ENCODE measurements around the gene ZBTB5. TPM values are rescaled to one million over a fixed set of nuclear protein-coding genes. Genes with fewer than 3 reads are reported as not detected.

The ZBTB5 gene
- total and polyA plus RNA-seq, 2 donors (not counting 3 experiments of a cell fraction or from before 2014, with no cell fraction given): 10.0 to 13.7 TPM

DNA sequence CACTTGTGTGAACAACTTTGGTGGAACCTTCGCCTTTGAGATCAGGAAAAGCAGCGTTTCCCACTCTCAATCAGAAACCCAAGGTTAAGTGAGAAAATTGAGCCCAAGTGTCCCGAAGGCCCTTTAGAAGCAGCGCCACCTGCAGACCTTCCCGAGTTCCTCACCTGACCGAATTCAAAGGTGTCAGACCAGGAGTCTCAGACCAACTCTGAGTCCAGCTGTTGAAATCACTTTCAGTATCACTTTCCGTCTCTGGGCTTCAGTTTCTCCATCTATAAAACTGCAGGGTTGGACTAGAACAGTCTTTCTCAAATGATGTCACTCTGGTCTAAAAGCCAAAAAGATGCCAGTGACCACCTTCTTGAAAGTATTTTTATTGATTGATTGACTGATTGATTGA, 74.5 kb downstream of the ZBTB5 start:
- Histone ChIP-seq H2AFZ (ENCODE audit: low read depth, low read length) (no peak overlapping the region), H3K9ac (replicated peaks; ENCODE audit: extremely low read depth, insufficient read depth, low read length) (no peak overlapping the region), H3K9me3 (replicated peaks; ENCODE audit: control insufficient read depth, insufficient read depth, low read length) (no peaks in the 10 kb centered on the region), H3K9me1 (replicated peaks; ENCODE audit: control insufficient read depth, extremely low read depth, insufficient read depth, low read length) (no peaks in the 10 kb centered on the region), H3K27ac (ENCODE audit: insufficient read depth, low read depth, low read length) (no peak overlapping the region), H3K4me2 (ENCODE audit: insufficient read depth, low read length) (no peak overlapping the region), H3K36me3 (ENCODE audit: control insufficient read depth in 2 of 2, extremely low read depth in 1 of 2, insufficient read depth in 2 of 2, low read length in 2 of 2) (no peaks in the 10 kb centered on the region), H4K20me1 (replicated peaks; ENCODE audit: control insufficient read depth, extremely low read depth, insufficient read depth, low read length) (no peaks in the 10 kb centered on the region), H3K4me3 (replicated peaks in 1 of 3; ENCODE audit: insufficient read depth in 1 of 3, low read depth in 1 of 3, low read length in 3 of 3) (no peak overlapping the region), H3K79me2 (ENCODE audit: control insufficient read depth, insufficient read depth, low read length) (no peaks in the 10 kb centered on the region), H3K27me3 (ENCODE audit: control insufficient read depth in 2 of 2, insufficient read depth in 2 of 2, low read length in 2 of 2) (no peaks in the 10 kb centered on the region), H3K4me1 (ENCODE audit: control insufficient read depth, extremely low read depth, insufficient read depth, low read length) (no peaks in the 10 kb centered on the region)
- FAIRE-seq (no peak), DNase-seq (ENCODE audit: low read depth, low spot score) (no peak)
- ChIA-PET CTCF (interaction anchor here (0.8 kb wide), 1 partner anchor 518 kb away, joined by 3 read pairs; no protein-coding TSS in a partner anchor), POLR2A (no interaction called here)
- TF ChIP-seq FOS (IDR thresholded peaks at IDR 0.05; ENCODE audit: borderline replicate concordance, insufficient read depth, low read length) (no peak), CTCF (IDR thresholded peaks at IDR 0.05; ENCODE audit: extremely low read depth in 1 of 2, insufficient read depth in 1 of 2, low read depth in 1 of 2, low read length in 2 of 2) (peak; percentile 18 to 30)
- dilution Hi-C loops (cut with MboI; ENCODE audit: extremely low pct_ligation_motif_present, low sequenced_read_pairs) (no loop called here), intact Hi-C loops (cut with micrococcal nuclease) (no loop called here)
- BruUV-seq (replicated peaks): no TSS peak

Other genes with a start within 250 kb of the ZBTB5 start
- 91.2 and 103 TPM in 2 replicates for gene GRHPR, start 42.8 kb downstream of the ZBTB5 start, total RNA-seq
- 247 and 267 TPM in 2 replicates for gene GRHPR, start 42.8 kb downstream of the ZBTB5 start, polyA plus RNA-seq
- gene POLR1E, start 20.5 kb upstream of the ZBTB5 start, total RNA-seq: 17.2 and 21.2 TPM in 2 replicates
- 6.3 and 9.0 TPM in 2 replicates for gene POLR1E, start 20.5 kb upstream of the ZBTB5 start, polyA plus RNA-seq
- gene FBXO10, start 110.9 kb upstream of the ZBTB5 start, total RNA-seq: 13.8 and 14.4 TPM in 2 replicates
- gene FBXO10, start 110.9 kb upstream of the ZBTB5 start, polyA plus RNA-seq: 11.8 and 13.8 TPM in 2 replicates
- 145 and 147 TPM in 2 replicates for gene TOMM5, start 127.1 kb upstream of the ZBTB5 start, total RNA-seq
- gene TOMM5, start 127.1 kb upstream of the ZBTB5 start, polyA plus RNA-seq: 110 and 122 TPM in 2 replicates
- gene FRMPD1, start 185.5 kb upstream of the ZBTB5 start, total RNA-seq: not detected in 2 replicates
- gene FRMPD1, start 185.5 kb upstream of the ZBTB5 start, polyA plus RNA-seq: not detected in 2 replicates

Measured in endothelial cell of umbilical vein (primary cell).